ENCODE results near the gene RAPSN.

RAPSN gene

GRCh38 chr11:47431356-47432083 is 17.4 kb downstream of the RAPSN start:
- DNase-seq = no peak

- DNase-seq = no peak
These were observed 18.4 kb downstream of the RAPSN start for GRCh38 chr11:47430524-47430923.

GRCh38 chr11:47426062-47426956 is 22.6 kb downstream of the RAPSN start, which contains the start of gene PSMC3:
Gene PSMC3 (minus strand): TSS chr11:47426439. CDS start chr11:47426279, 160 bp downstream.
- peak; percentile 92 for DNase-seq

GRCh38 chr11:47425611-47426010 is 23.3 kb downstream of the RAPSN start:
- DNase-seq = no peak

- no peak for DNase-seq
These were observed 30.3 kb downstream of the RAPSN start for GRCh38 chr11:47418454-47419259.

GRCh38 chr11:47417712-47418111 is 31.2 kb downstream of the RAPSN start:
- DNase-seq = no peak

GRCh38 chr11:47415949-47416472 is 32.9 kb downstream of the RAPSN start:
- DNase-seq = no peak

GRCh38 chr11:47415091-47415854 is 33.7 kb downstream of the RAPSN start:
- no peak for DNase-seq

GRCh38 chr11:47414685-47415070 is 34.3 kb downstream of the RAPSN start:
- no peak for DNase-seq

GRCh38 chr11:47413908-47414684 is 34.8 kb downstream of the RAPSN start:
- DNase-seq = no peak

GRCh38 chr11:47413351-47413750 is 35.6 kb downstream of the RAPSN start:
- no peak for DNase-seq

GRCh38 chr11:47411884-47412746 is 36.8 kb downstream of the RAPSN start:
- DNase-seq = no peak

GRCh38 chr11:47410370-47411264 is 38.3 kb downstream of the RAPSN start:
- no peak for DNase-seq

GRCh38 chr11:47409440-47410369 is 39.2 kb downstream of the RAPSN start:
- DNase-seq = no peak

- no peak for DNase-seq
These were observed 40.1 kb downstream of the RAPSN start for GRCh38 chr11:47408598-47409439.

- peak; percentile 85 for DNase-seq
These were observed 41.0 kb downstream of the RAPSN start, which contains the start of gene SLC39A13 for GRCh38 chr11:47407746-47408590. Gene SLC39A13 (plus strand): TSS chr11:47408590. CDS start chr11:47410095, 1,505 bp downstream.
